ENCODE results near the gene FXR2.

DNA sequence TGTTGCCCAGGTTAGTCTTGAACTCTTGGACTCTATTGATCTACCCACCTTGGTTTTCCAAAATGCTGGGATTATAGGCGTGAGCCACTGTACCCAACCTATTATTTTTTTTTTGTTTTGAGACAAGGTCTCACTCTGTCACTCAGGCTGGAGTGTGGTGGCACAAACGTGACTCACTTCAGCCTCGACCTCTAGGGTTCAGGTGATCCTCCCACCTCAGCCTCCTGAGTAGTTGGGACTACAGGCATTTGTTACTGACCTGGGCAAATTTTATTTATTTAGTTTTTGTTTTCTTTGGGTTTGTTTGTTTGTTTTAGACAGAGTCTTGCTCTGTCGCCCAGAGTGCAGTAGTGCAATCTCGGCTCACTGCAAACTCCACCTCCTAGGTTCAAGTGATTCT lies 9.0 kb upstream of the FXR2 start:
- TF ChIP-seq CTCF (optimal IDR thresholded peaks at IDR 0.05 in 1 of 3, IDR thresholded peaks at IDR 0.05 in 1 of 3, conservative IDR thresholded peaks at IDR 0.05 in 1 of 3; ENCODE audit: extremely low read depth in 1 of 3, insufficient read depth in 2 of 3, low read length in 3 of 3) (no peak), EZH2 (IDR thresholded peaks at IDR 0.05; ENCODE audit: low read length) (no peak)
